Stimulated activated CD4-positive, alpha-beta T cell treated with anti-CD3 and anti-CD28 coated beads, TNF-alpha, amount 100 ng/mL, for 4 hours (primary cell): ENCODE results near the gene SCG2.

Experiments used
- DNase-seq, 3 experiments: peaks; one replicate each; pipeline ENCODE4 v3.0.0-alpha.2; 2020; ENCODE audit warnings: low read depth in 3 of 3

Gene SCG2

DNA sequence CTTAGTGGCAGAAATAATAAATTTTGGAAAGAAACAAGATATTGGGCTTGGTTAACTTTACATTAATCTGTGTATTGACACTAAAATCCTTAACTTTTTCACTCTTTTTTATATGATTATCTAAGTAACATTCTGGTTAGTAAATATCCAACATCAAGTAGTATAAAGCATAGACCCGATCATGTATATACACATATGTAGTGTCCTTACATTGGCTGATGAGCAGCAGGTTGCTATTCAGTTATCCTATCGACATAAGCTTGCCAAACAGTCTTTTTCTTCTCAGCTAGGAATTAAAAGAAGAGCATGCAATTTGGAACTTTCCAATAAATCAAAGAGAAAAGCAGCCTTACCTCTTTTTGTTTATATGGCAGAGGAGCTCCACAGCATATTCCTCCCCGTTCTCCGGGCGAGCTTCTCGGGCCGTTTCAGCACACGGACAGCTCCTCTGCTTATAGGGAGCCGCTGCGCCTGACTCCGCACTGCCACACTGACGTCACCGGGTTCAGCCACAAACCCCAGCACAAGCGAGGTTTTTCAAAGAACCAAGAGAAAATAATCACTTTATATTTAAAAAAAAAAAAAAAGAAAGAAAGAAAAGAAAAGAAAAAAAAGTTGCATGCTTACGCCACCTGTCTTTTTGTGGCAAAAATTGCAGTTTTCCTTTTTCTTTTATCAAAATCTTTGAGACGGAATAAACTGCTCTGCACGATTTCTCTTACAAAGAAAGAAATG lies at the start of gene SCG2:
Gene SCG2, minus strand, starts transcription at position 430 of the 735 bp plus-strand sequence. CDS start 3,079 bp downstream, outside the sequence.
- DNase-seq, result no peak

GRCh38 chr2:223649554-223650533 lies 47.7 kb upstream of the SCG2 start:
- no peak for DNase-seq

DNA sequence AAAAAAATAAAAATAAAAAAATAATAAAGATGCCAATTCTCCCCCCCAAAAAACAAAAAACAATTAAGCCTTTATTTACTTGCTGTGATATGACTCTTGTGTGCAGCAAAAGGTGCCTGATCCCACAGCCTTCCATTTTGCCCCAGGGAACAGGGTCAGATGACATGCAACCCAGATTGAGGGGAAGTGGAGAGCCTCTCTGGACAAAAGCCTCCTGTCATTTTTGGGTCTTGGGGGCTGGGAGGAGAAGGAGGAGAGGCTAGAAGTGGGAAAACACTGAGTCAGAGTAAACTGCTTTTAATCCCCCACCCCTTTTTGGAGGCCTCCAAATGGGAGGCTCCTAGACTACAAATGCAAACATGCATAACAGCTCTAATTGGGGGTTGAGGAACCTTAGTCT lies 46.6 kb upstream of the SCG2 start:
- no peak for DNase-seq

DNA sequence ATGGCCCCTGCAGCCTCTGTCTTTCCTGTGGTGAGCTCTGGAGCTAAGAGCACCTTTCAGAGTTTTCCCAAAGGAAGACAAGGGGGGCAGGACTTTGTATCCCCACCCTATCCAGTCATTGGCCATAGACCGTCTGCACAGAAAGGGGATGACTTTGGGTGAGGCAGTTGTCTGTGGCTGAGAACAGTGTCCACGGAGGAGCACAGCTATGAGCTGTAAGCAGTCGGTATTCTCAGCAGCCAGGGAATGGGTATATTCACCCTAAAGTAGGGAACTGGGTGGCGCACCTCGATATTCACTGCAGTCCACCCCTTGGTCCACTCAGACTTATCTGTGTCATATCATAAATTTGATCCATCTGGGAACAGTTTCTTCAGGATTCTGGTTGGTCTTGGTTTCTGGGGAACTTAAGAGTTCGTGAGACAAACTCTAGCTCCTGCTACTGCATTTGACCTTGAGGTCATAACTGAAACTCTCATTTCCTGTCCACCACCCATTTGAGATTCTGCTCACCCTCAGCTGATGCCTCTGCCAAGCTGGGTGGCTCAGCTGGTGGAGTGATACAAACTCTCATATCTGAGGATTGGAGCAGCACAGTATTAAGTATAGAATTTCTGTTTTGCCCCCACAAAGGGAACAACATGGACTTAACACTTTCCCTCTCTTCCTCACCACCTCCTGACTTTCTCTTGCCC lies 45.2 kb upstream of the SCG2 start:
- no peak for DNase-seq

DNA sequence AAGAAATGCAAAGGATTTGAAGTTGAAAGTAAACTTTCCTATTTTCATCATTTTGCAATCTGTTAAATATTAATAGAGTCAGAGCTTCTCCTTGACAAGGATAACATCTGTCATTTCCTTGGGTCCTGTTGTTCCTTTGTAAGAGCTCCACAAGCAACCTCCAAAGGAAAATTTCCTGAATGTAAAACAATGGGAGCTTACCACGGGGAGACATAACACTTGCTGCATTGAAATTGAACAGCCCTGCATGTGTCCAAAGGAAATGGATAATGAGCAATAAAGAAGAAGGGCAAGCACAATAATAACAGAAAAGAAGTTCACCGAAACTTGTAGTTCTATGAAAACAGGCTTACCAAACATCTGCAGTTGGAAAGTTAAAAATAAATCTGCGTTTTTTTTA lies 42.0 kb upstream of the SCG2 start:
- no peak for DNase-seq

DNA sequence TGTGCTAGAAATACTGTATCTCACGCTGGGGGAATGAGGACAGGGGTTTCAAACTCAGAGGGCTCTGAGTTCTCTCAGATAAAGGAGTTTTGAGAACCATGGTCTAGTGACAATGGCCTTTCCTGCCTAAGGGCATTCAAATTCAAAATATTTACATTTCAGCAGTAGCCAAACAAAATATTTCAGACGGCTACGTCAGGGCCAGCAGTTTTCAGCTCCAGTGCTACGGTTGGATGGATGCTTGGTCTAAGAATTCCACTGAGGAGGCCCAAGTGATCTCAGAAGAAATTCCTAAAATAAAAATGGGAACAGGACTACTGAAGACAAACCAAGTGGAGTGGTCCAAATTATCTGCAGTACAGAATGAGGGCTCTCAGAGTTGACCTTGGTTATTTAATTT lies 41.1 kb upstream of the SCG2 start:
- DNase-seq, result no peak

DNA sequence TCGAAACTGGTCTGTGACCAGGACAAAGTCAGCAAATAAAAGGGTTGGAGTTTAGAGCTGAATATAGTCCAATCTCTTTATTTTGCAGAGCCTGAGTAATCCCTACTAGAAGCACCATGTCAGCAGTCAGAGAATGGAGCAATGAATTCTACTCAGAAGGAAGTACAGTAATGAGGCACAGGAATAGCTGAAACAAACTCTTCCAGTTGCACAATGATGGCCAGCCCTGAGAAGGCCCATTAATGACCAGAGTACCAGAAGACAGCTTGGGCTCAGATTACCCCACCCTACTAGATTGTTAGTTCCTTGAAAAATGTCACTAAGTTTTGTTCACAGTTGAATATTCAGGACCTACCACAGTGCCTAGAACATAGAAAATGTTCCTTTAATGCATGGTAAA lies 40.3 kb upstream of the SCG2 start:
- DNase-seq, result no peak

DNA sequence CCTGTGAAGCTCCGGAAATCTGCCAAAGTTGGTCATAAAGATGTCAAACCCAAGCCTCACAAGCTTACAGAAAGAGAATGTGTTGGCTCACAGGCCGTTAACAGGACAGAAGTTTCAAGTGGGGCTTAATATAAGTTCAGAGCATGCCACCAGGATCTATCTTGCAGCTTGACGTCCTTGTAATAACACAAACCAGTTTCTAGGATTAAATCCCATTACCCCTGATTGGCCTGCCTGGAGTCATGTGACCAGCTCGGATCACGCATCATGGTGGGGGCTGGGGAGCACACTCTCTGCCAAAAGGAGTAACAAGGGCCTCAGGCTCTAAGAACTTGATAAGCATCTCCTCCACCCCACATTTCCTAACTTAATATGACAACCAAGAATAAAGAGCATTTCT lies 38.9 kb upstream of the SCG2 start:
- DNase-seq, result no peak

DNA sequence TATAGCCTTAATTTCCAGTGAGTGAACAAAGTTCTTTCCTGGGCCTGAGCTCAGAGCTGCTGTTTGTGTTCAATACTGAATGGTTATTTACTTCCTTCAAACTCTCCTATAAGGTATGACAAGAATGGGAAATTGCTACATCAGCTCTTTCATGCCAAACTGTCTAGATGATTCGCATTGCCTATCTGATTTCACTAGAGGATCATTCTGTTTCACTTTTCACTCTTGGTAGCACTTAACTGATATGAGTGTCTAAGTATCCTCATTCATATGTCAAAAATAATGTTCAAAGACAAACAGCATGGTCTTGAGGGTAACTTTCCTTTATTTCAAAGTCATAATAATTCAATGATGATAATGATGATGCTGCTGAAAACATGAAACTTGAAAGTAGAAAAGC lies 32.9 kb upstream of the SCG2 start:
- DNase-seq, result no peak

DNA sequence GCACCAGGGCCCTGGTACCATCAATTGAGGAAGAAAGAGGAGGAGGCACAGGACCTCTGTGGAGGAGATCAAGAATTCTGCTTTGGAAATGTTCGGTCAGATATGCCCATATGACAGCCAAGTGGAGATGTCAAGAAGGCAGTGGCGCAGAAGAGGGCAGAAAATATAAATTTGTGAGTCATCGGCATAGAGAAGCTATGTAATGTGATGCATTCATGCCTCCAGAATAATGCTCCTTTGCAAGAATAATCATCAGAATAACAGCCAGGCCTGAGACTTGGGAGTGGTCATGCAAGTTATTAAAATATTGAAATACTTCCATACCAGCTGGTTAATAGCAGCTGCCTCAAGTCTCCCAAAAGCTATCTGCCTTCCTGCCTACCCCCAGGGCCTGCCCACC lies 32.1 kb upstream of the SCG2 start:
- DNase-seq, result no peak

DNA sequence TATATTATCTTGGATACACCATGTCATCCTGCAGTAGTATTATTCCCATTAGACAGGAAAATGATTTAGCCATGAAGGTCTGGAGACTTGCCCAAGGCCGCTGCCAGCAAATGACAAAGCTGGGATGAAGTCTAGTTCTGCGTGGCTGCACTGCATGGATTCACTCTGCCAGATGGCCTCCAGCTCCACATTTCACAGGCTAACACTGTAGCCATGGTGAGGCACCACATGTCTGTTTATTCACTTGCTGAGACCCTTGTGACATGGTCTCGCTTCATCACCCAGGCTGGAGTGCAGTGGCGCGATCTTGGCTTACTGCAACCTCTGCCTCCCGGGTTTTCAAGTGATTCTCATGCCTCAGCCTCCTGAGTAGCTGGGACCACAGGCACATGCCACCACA lies 31.5 kb upstream of the SCG2 start:
- no peak for DNase-seq

GRCh38 chr2:223632826-223633225 lies 30.7 kb upstream of the SCG2 start:
- no peak for DNase-seq

- DNase-seq, result no peak
Measured at GRCh38 chr2:223626716-223627115, 24.6 kb upstream of the SCG2 start.

DNA sequence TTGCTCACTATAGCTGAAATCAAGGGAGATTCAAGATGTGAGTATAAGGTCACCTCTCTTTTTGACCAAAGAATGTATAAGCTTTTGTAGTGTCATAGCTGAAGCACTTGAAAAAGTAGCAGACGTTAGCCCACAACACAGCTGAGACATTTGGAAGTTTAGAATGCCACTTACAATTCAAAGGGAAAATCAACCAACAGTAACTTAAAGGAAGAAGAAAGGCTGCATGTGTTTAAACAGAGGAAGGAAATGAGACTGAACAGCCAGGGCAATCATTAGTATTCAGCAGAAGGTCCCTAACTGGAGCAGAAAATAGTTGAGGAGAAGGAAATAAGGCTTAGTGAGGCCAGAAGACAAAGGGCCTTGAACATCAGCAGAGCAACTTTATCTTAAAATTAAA lies 23.5 kb upstream of the SCG2 start:
- DNase-seq, result no peak

- no peak for DNase-seq
Measured at GRCh38 chr2:223621901-223622300, 19.7 kb upstream of the SCG2 start.

DNA sequence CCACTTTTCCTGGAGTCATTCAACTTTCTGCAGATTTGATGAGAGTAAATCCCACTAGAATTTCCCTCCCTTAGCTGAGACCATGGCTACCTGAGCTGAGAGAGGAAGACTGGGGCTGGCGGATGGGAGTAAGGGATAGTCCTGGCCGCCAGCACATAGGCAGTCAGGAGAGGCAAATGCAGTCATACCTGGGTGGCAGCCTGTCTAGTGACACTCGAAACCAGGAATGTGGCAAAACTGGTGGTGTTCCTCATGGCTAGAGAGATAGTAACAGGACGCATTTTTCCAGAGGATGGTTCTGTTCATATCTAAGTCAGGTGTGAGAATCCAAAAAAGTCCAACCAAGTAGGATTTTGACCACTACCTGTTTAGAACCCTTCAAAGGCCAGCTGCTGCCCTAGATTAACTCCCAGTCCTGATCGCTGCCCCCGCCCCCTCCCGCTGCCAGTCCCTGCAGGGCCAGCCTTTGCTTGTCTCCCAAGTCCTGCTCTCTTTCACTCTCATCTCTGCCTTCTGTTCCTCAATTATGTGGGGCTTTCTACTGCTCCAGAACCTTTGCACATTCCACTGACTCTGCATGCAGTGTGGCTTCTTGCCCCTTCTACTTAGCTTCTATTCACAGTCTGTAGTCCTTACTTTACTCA lies 17.4 kb upstream of the SCG2 start:
- DNase-seq, result no peak

DNA sequence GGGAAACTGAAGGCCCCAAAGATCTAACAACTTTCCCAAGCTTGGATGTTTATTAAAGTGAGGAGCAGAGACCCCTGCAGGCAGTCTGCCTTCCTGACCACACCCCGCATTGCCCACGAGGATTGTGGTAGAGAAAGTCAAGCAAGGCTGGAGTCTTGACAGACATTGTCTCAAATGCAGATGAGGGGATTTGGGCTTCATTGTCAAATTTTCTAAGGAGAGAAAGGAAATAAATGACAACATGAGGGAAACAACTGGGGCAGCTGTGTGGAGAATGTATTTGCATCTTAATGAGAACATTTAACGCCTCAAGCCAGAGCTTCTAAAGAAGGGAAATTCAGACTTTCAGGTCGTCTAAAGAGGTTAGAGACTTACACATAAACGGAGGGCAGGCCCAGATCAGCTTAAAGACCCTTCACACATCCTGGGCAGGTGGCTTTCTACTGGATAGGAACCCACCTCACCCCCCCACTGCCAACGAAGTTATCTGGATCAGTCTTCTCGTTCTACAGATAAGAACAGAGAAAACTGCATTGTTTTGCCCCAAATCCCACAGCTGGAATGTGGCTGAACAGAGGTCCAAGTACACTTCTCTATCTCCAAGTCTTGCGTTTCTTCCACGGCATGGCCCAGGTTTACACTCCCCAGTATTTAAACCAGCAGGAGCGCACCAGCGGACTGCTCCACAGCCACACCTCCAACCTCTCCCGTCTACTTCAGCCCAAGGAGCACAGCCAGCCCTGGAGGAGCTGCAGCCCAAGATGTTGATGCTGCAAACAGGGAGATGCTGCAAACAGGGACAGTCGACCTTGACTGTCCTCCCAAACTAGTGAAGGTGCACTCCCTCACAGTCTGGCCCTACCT lies 16.2 kb upstream of the SCG2 start:
- no peak for DNase-seq

DNA sequence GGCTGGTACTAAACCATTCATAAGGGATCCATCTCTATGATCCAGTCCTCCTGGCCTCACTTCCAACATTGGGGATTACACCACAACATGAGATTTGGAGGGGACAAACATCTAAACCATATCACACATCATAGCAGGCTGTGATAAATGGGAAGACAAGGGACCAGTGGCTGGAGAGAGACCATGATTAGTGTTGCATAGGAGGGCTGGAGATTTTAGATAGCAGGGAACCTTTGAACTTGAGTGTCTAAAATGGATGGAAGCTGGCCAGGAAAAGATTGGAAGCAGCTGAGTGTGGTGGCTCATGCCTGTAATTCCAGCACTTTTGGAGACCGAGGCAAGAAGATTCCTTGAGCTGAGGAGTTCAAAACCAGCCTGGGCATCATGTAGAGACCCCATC lies 12.4 kb upstream of the SCG2 start:
- no peak for DNase-seq

DNA sequence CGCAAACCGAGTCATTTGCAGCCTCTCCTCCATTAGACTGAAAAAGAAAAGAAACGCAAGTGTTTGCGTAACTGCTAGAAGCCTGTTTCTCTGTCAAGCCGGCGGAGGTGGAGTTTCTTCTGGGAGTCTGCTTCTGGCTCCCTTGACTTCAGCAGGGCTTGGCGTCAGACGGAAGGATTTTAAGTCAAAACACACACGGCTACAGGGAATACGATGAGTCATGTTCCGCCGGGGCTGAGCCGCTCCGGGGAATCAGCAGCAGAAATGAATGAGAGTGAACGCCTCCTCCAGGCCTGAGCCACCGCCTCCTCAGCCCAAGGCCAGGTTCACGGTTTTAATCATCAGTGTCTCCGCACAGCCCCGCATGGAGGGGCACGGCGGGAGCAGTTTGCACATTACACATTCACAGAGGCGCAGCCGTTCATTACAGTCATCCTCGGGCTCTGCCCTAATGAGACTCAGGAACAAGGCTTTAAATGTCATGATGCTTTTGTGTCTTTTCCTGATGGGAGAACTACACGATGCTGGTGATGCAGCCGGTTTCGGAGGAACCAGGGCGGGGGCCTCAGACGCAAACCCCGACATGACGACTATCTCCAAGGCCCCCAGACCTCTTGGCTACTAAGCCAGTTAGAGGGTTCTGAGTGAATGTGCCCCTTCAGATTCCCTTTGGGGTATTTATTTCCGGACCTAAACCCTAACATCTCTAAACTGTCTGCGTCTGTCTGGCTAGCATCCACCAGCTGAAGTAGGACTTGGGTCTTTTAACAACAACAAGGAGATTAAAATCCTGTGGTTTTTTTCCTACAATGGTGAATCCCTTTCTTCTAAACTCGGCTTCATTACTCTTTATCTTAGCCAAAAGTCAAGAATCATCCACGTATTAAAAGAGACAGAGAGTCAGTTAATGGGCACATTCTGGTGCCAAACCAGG lies 11.1 kb upstream of the SCG2 start:
- DNase-seq, result no peak

- DNase-seq, result no peak
Measured at GRCh38 chr2:223612501-223612900, 10.3 kb upstream of the SCG2 start.
